Ectodermal cell (in vitro differentiated cells): ENCODE measurements around the gene HLA-A.

Experiments used
- H3K27ac ChIP-seq: 2 replicates; pipeline ENCODE4 v1.7.0; 2013; ENCODE audit warnings: mild to moderate bottlenecking, low read depth, low read length; ENCODE audit not compliant: insufficient read depth, poor library complexity, severe bottlenecking
- H3K27me3 ChIP-seq: 2 replicates; pipeline ENCODE4 v1.7.0; 2013; ENCODE audit warnings: mild to moderate bottlenecking, low read length; ENCODE audit not compliant: insufficient read depth, control insufficient read depth, poor library complexity, severe bottlenecking
- H3K36me3 ChIP-seq: one replicate; pipeline ENCODE4 v1.7.0; 2013; ENCODE audit warnings: low read length; ENCODE audit not compliant: control insufficient read depth, insufficient read depth
- H3K4me1 ChIP-seq: one replicate; pipeline ENCODE4 v1.7.0; 2013; ENCODE audit warnings: low read length; ENCODE audit not compliant: control insufficient read depth, insufficient read depth
- H3K4me3 ChIP-seq: 2 replicates; pipeline ENCODE4 v1.7.0; 2013; ENCODE audit warnings: low read depth, low read length, control low read depth; ENCODE audit not compliant: insufficient read depth
- H3K9me3 ChIP-seq: 2 replicates; pipeline ENCODE4 v1.7.0; 2013; ENCODE audit warnings: mild to moderate bottlenecking, low read length, moderate library complexity; ENCODE audit not compliant: control insufficient read depth
- WGBS, 2 experiments: methylation state at CpG; one replicate each; pipeline ENCODE4 v1.1.7; 2013; ENCODE audit warnings: missing lambda C conversion rate in 2 of 2; 5-methylcytosine and 5-hydroxymethylcytosine counted together

HLA-A gene

GRCh38 chr6:29917857-29918256 is 24.5 kb upstream of the HLA-A start:
- no peak overlapping the region for H3K27ac ChIP-seq
- no peak overlapping the region for H3K4me3 ChIP-seq
- H3K9me3 ChIP-seq, result no peaks in the 10 kb centered on the region
- H3K4me1 ChIP-seq, result no peaks in the 10 kb centered on the region
- no peaks in the 10 kb centered on the region for H3K36me3 ChIP-seq
- 80 to 89% methylated on average over 2 of the region's 2 CpGs for WGBS, 2 experiments
- H3K27me3 ChIP-seq, result no peaks in the 10 kb centered on the region

DNA sequence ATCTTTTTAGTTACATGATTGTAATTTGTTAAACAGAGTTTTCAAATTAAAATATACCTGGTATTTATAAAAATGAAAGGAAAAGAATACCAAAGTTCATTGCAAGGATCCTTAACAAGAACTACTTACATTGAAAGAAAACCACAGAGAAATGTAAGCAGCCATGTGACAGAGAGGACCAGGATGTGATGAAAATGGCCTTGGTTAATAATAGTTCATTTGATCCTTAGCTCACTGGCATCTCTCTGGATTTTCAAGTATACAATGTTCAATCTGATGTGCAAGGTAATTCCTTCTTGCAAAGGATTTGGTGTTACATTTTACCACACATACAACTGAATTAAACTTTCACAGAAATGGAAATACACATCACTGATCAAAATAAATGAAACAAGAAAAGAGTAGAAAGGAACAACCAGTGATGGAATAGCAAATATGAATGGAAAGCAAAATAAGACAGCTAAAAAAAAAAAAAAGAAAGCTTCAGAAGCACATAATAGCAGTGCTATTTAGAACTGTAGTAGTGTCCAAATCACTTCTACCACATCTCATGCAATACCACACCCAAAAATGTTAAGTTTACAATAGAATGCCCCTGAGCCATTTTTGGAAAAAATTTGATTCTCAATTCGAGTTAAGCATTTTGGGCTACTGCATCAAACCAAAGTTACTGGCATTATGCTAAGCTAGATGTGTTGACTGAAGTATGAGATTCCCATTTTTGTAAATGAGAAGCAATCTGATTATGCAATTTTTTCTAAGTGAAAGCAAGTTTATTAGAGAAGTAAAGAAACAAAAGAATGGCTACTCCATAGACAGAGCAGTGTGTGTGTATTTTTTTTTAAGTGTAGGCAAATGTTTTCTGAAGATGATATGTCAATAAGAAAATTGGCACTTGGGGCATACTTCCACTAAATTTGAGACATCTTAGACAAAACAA is 22.6 kb upstream of the HLA-A start:
- 43 to 70% methylated on average over 1 of the region's 1 CpG for WGBS, 2 experiments
- H3K4me3 ChIP-seq, result no peak overlapping the region
- H3K9me3 ChIP-seq, result no peaks in the 10 kb centered on the region
- H3K27ac ChIP-seq, result no peak overlapping the region
- H3K36me3 ChIP-seq, result no peaks in the 10 kb centered on the region
- H3K4me1 ChIP-seq, result no peaks in the 10 kb centered on the region
- H3K27me3 ChIP-seq, result no peaks in the 10 kb centered on the region

- WGBS, 2 experiments, result 42 to 100% methylated on average over 1 to 2 of the region's 3 CpGs
Measured at GRCh38 chr6:29924287-29924686, 18.0 kb upstream of the HLA-A start.

DNA sequence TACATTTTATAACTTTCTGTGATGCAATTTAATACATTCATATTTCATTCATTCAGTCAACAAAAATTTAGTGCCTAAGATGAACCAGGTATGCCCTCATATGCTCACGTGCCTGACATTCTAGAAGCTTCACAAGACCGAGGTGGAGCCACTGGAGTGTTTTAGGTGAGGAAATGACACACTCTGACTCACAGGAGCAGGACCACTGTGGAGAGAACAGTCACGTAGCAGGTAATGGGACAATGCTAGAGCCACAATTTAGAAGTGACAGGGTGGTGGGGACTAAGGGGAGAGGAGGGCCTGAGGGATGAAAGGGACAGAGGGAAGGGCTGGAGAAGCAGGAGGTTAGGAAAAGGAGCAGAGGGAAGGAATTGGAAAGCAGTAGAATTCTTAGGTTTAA is 17.6 kb upstream of the HLA-A start:
- H3K36me3 ChIP-seq, result no peaks in the 10 kb centered on the region
- no peaks in the 10 kb centered on the region for H3K27me3 ChIP-seq
- WGBS, 2 experiments, result 77 to 88% methylated on average over 3 of the region's 3 CpGs
- no peaks in the 10 kb centered on the region for H3K4me1 ChIP-seq
- no peak overlapping the region for H3K4me3 ChIP-seq
- H3K27ac ChIP-seq, result no peak overlapping the region
- H3K9me3 ChIP-seq, result no peaks in the 10 kb centered on the region

More at GRCh38 chr6:29924287-29924686, 18.0 kb upstream of the HLA-A start:
- no peaks in the 10 kb centered on the region for H3K4me1 ChIP-seq
- no peaks in the 10 kb centered on the region for H3K9me3 ChIP-seq
- H3K36me3 ChIP-seq, result no peaks in the 10 kb centered on the region
- no peaks in the 10 kb centered on the region for H3K27me3 ChIP-seq
- no peak overlapping the region for H3K27ac ChIP-seq
- no peak overlapping the region for H3K4me3 ChIP-seq

- H3K27me3 ChIP-seq, result no peaks in the 10 kb centered on the region
- no peaks in the 10 kb centered on the region for H3K36me3 ChIP-seq
- H3K4me1 ChIP-seq, result no peaks in the 10 kb centered on the region
- no peak overlapping the region for H3K4me3 ChIP-seq
- no peaks in the 10 kb centered on the region for H3K9me3 ChIP-seq
- 70 to 88% methylated on average over 5 of the region's 6 CpGs for WGBS, 2 experiments
- H3K27ac ChIP-seq, result no peak overlapping the region
Measured at GRCh38 chr6:29925321-29925720, 17.0 kb upstream of the HLA-A start.

GRCh38 chr6:29925727-29926412 is 16.5 kb upstream of the HLA-A start:
- Histone ChIP-seq H3K27ac (no peak overlapping the region), H3K4me3 (no peak overlapping the region)
- WGBS, 2 experiments, result 76 to 84% methylated on average over 19 to 22 of the region's 24 CpGs

GRCh38 chr6:29926413-29927274 is 15.7 kb upstream of the HLA-A start:
- H3K27ac ChIP-seq, result no peak overlapping the region
- 83 to 85% methylated on average over 82 of the region's 82 CpGs for WGBS, 2 experiments
- no peaks in the 10 kb centered on the region for H3K27me3 ChIP-seq
- no peak overlapping the region for H3K4me3 ChIP-seq
- no peaks in the 10 kb centered on the region for H3K36me3 ChIP-seq
- H3K9me3 ChIP-seq, result no peaks in the 10 kb centered on the region
- no peaks in the 10 kb centered on the region for H3K4me1 ChIP-seq

More at GRCh38 chr6:29925727-29926412, 16.5 kb upstream of the HLA-A start:
- Histone ChIP-seq H3K27me3 (no peaks in the 10 kb centered on the region), H3K9me3 (no peaks in the 10 kb centered on the region), H3K4me1 (no peaks in the 10 kb centered on the region), H3K36me3 (no peaks in the 10 kb centered on the region)

DNA sequence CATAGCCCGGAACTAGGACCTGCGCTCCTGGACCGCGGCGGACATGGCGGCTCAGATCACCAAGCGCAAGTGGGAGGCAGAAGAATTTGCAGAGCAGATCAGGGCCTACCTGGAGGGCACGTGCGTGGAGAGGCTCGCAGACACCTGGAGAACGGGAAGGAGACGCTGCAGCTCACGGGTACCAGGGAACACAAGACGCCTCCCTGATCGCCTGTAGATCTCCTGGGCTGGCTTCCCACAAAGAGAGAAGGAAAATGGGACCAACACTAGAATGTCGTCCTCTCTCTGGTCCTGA is 15.1 kb upstream of the HLA-A start:
- no peak overlapping the region for H3K4me3 ChIP-seq
- no peaks in the 10 kb centered on the region for H3K9me3 ChIP-seq
- H3K27ac ChIP-seq, result no peak overlapping the region
- no peaks in the 10 kb centered on the region for H3K27me3 ChIP-seq
- H3K4me1 ChIP-seq, result no peaks in the 10 kb centered on the region
- 83% methylated on average over 16 of the region's 16 CpGs for WGBS, 2 experiments
- no peaks in the 10 kb centered on the region for H3K36me3 ChIP-seq

DNA sequence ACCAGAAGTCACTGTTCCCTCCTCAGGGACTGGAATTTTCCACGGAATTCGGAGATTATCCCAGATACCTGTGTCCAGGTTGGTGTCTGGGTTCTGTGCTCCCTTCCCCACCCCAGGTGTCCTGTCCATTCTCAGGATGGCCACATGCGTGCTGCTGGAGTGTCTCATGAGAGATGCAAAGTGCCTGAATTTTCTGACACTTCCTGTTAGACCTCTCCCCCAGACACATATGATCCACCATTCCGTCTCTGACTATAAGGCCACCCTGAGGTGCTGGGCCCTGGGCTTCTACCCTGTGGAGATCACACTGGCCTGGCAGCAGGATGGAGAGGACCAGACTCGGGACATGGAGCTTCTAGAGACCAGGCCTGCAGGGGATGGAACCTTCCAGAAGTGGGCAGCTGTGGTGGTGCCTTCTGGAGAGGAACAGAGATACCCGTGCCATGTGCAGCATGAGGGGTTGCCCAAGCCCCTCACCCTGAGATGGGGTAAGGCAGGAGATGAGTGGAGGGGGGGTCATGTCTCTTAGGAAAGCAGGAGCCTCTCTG is 14.4 kb upstream of the HLA-A start:
- H3K4me3 ChIP-seq, result no peak overlapping the region
- H3K27me3 ChIP-seq, result no peaks in the 10 kb centered on the region
- H3K36me3 ChIP-seq, result no peaks in the 10 kb centered on the region
- no peak overlapping the region for H3K27ac ChIP-seq
- H3K4me1 ChIP-seq, result no peaks in the 10 kb centered on the region
- WGBS, 2 experiments, result 44 to 45% methylated on average over 6 of the region's 6 CpGs
- H3K9me3 ChIP-seq, result no peaks in the 10 kb centered on the region
